Measurements from ENCODE around the gene TECTA.

The TECTA gene

DNA sequence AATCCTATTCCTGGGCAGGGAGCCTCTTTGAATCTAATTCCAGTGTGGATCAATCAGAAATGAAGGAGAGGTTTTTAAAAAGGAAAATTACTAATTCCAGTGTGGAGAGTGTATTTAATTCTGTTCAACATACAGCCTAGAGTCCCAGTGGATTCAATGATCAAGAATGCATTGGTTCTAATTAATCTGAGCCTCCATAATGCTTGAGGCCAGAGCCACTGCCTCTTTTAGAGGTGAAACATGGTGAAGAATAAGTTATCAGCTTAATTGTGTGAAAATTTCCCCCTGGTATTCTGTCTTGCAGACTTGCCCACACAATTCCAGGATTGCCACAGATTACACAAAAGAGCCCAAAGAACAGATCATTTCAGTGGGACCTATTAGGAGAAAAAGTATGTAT, 87.7 kb downstream of the TECTA start:
- no peak for DNase-seq (ENCODE audit: low read depth)

DNA sequence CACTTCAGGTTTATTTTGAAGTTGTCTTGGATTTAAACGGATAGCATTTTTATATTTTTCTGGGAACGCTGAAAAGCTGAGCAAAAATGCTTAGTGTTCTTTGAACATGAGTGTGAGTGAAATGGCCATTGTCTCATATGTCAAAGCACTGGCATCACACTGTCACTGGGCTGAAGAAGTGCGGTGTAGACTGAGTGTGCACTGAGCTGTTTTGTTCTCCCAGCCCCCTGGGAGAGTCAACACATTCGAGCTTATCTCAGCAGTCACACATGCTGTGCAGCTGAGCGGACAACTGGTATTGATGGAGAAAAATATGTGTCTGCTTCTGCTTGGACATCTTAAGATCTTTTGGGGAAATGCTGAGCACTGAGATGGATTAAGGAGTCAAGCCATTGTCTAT, 90.8 kb downstream of the TECTA start:
- DNase-seq (ENCODE audit: low read depth) = no peak

DNA sequence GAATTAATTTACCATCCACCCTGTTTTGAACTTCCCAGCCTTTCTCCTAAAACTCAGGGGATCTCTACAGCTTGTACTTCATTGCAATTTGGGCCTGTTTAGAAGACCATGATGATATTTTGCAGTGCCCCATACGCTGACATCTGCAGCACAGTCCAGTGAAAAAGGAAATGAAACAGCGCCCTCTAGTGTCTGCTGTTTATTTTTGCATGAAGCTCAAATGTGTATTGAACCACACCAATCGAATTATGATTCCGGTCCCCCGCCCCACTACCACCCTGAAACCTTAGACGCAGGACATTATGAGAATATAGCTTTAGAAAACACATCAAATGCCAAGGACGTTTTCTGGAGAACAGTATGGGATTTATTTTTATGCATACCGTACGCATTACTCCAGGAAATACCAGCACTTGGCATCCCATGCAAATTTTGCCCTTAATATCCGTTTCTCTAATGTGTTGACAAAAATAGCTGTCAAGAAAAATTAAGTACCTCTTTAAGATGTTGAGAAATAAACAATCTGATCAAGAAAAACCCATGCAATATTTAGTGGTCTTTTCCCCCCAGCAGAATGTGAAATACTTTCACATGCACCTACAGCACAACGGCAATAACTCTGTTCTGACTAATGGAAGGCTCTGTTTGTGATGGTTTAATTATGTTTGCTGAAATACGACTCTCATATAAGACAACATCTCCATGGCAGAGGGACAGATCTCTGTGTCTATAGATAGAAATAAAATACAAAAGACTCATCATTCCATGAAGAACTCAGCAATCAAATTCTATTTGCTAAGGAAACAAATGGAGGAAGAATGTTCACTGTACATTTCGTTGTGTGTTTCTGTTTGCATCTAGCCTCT, 93.9 kb downstream of the TECTA start:
- DNase-seq (ENCODE audit: low read depth) = peak; percentile 13

GRCh38 chr11:121198491-121198890, 97.4 kb downstream of the TECTA start:
- DNase-seq (ENCODE audit: low read depth) = no peak

DNA sequence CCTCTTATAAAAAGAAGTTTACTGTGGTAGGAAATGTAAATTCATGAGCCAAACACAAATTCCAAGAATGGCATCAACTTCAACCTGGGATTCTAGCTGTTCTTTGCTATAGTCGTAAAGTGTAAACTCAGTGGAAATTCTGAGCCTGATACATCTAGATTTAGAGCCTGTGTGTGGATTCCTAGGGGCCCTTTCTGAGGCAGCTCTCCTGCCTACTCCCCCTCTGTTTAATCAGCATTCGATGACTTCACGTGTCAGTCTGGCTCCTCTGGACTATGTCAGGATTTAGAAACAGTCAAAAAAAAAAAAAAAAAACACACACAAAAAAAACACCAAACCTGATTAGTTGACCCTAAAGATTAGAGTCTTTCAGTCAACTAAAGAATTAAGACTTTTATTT, 98.5 kb downstream of the TECTA start:
- DNase-seq (ENCODE audit: low read depth) = no peak

DNA sequence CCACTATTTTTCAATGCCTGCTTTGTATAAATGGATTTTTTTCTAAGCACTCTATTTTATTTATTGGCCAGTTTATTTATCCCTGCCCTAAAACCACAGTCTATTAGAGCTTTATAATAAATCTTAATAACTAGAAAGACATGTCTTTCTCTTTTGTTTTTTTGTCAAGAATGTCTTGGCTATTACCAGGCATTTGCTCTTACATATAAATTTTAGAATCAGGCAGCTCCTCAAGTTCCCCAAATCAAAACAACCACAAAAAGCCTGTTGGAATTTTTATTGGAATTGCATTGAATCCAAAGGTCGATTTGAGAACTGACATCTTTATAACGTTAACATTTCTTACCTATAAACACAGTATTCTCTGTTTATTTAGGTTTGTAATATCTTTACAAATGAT, 105.8 kb downstream of the TECTA start:
- no peak for DNase-seq (ENCODE audit: low read depth)

- DNase-seq (ENCODE audit: low read depth) = no peak
These were observed 106.6 kb downstream of the TECTA start for GRCh38 chr11:121207485-121208115.

DNA sequence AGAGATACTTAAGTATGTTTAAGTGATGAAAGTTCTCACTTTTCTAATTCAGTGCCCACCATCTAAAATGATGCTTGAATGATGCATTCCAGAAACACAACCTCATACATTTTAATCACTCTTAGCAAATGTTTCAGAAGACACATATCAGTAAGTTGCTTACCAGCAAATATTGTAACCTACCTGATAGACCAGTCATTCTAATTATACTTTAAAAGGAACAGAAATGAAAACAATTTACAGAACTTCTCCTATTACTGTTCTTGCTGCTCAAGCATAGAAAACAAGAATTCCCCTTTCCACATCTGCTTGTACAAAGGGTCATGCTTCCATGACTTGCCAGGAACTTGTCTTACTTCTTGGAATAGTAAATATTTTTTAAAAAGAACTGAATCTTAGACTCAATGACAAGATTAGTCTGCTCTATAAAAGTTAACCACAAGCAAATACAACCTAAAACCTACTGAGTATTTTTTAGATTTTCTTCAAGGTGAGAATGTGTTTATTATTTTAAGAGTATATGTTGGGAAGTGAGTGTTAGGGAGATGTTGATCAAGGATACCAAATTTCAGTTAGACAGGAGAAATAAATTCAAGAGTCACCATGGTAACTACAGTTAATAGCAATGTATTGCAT, 109.5 kb downstream of the TECTA start:
- DNase-seq (ENCODE audit: low read depth) = no peak

GRCh38 chr11:121211626-121212025, 110.6 kb downstream of the TECTA start:
- DNase-seq (ENCODE audit: low read depth) = no peak

- DNase-seq (ENCODE audit: low read depth) = no peak
These were observed 111.7 kb downstream of the TECTA start for GRCh38 chr11:121212536-121213361.

- no peak for DNase-seq (ENCODE audit: low read depth)
These were observed 112.4 kb downstream of the TECTA start for GRCh38 chr11:121213362-121213893.

GRCh38 chr11:121214861-121215260, 113.8 kb downstream of the TECTA start:
- no peak for DNase-seq (ENCODE audit: low read depth)

DNA sequence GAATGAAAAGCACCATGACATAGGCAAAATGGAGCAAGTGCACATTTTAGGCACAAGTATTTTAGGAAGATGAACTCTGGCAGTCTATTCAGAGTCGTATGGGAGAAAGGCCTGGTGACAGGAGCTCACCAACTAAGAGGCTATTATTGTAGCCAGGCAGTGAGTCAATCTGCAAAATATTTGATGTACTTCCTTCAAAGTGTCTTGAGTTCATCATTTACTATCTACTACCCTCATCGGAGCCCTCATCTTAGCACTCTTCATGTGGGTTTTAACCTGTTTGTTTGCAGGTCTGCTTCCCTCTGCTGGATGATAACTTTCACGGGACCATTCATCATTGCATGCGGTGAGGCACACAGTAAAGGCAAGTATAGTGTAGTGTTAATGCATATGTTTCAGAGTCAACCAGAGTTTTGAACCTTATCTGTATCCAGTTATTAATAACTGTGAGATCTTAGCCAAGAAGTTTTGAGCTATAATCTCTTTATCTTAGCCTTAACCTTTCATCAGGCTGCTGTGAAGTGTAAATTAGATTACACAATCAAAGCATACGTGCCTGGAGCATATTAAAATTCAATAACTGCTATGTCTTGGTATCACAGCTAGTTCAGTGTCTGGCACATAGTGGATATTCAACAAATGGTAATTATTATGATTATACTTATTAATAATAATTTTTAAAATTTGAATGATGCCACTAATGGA, 120.6 kb downstream of the TECTA start:
- no peak for DNase-seq (ENCODE audit: low read depth)

DNA sequence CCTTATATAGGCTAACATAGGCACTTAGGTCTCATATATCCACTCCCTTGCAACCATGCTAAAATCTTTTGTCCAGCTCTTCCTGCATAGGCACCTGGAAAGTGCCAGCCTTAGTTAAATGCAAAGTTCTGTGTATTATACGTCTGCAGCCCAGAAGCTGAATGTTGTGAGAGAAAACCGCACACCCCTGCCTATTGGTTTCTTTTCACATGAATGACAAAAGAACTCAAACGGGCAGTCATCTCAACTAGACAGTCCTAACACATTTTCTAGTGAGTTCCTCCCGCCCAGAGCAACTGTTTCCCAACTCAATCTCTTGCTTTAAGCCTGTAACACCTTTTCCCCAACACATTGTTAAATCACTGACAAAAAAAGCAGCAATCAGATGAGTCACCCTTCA, 122.1 kb downstream of the TECTA start:
- no peak for DNase-seq (ENCODE audit: low read depth)

- no peak for DNase-seq (ENCODE audit: low read depth)
These were observed 124.3 kb downstream of the TECTA start for GRCh38 chr11:121225382-121225781.

DNA sequence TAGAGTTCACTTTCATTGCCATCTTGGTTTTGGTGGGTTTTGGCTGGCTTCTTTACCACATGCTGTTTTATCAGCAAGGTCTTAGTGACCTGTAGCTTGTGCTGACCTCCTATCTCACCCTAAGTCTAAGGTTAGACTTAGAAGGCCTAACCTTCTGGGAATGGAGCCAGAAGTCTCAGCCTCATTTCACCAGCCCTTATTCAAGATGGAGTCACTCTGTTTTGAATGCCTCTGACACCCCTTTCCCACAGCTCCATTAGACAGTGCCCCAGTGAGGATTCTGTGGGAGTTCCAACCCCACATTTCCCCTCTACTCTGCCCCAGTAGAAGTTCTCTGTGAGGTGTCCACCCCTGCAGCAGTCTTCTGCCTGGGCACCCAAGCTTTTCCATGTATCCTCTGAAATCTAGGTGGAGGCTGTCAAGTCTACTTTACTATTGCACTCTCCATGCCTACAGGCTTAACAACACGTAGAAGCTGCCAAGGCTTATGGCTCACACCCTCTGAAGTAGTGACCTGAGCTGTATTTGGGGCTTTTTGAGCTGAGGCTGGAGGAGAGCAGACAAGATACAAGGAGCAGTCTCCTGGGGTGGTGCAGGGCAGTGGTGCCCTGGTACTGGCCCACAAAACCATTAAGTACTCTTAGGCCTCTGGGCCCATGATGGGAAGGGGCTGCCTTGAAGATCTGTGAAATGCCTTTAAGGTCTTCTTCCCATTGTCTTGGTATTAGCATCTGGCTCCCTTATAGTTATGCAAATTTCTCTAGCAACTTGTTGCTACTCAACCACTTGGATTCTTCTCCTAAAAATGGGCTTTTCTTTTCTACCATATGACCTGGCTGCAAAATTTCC, 125.6 kb downstream of the TECTA start:
- no peak for DNase-seq (ENCODE audit: low read depth)

DNA sequence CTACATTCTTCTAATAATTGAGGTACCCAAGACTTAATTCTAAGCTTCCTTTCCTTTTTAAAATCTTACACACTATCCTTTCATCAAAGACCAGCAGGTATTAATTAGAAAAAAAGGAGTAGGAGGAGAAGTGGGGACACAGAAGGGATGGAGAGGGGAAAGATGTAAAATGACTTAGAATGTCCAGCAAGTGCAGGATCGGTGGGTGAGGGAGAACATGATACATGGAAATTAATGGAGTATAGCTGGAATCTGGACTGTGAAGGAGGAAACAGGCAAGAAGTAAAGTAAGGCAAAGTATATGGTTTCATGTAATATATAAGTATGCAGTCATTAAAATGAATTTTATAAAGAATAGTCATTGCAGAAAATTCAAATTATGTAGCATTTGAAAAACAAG, 127.8 kb downstream of the TECTA start:
- no peak for DNase-seq (ENCODE audit: low read depth)

GRCh38 chr11:121229495-121230215, 128.6 kb downstream of the TECTA start:
- DNase-seq (ENCODE audit: low read depth) = no peak

- no peak for DNase-seq (ENCODE audit: low read depth)
These were observed 130.7 kb downstream of the TECTA start for GRCh38 chr11:121231576-121232278.
